HPDE6-E6E7 (cell line): ENCODE data around the gene C17orf107.
"Not testable (repeated sequence)": the region's sequence is repeated elsewhere in the genome, so short reads cannot be mapped to it uniquely, and the experiment has no call there.

Experiments
- DNase-seq: peaks from one replicate; pipeline ENCODE4 v3.0.0; 2011; ENCODE audit warnings: missing footprints; ENCODE audit errors: extremely low spot score

C17orf107 gene

DNA sequence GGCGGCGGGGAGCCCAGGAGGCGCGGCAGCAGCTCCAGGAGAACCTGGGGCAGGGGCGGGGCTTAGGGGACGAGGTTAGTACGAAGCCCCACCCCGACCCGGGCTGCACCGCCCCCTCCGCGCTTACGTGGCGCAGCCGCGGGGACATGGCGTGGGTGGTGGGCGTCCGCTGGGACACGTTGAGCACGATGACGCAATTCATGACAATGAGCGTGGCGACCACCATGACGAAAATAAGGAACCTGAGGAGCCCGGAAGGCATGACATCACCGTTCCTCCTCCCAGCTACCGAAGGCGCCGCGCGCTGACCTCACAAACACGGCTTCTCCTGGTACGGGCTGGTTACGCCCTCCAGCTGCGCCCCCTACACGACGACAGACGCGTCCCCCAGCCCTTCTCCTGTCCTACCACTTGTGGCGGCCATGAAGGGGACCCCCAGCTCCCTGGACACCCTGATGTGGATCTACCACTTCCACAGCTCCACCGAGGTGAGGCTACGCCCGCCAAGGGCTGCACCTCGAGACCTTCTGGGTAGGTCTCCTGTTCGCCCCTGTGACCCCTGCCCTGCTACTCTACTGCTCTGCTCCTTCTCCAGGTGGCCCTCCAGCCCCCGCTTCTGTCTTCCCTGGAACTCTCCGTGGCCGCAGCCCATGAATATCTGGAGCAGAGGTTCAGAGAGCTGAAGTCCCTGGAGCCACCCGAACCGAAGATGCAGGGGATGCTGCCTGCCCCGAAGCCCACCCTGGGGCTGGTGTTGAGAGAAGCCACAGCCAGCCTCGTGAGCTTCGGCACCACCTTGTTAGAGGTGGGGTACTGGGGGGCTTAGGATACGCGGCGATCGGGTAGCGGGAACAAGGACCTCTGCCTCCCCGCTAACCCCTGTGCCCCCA lies at the start of gene C17orf107:
Gene C17orf107, plus strand, starts transcription at position 196 of the 890 bp plus-strand sequence. Its CDS starts 227 bp downstream, at position 423.
- DNase-seq: no peak

DNA sequence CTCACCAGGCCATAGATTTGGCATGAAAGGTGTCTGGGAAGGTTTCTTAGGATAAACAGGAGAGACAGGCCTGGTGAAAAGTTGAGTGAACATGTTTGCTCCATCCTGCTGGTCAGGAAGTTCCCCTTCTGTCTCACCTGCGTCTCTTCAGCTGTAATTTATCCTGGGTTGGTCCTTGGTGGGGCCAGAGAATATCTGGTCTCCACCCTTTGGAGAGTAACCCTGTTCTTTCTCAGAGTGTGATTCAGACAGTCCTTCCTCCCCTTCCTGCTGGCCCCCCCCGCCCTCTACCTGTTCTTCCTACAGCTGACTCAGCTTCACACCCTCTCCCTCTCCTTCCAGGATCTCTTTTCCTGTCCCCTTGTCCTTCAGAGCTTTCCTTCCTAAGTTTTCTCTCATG lies 49.1 kb upstream of the C17orf107 start:
- peak; percentile 83 for DNase-seq

DNA sequence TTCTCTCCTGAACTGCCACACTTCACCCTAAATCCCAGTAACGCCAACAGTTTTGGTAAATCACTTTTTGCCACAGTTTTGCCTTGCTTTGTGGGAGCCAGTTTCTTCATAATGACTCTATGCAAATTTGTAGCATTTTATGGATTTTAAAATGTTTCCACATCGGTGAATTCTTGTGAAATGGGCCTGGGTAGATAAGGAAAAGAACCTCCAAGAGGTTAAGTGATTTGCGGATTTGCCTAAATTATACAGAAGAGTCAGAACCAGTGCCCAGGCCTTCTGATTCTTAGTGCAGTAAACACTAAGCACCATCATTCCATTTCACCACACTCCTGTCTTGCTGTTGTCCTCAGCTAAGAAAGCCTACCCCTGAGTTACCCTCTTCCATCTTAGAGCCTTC lies 48.3 kb upstream of the C17orf107 start:
- no peak for DNase-seq

DNA sequence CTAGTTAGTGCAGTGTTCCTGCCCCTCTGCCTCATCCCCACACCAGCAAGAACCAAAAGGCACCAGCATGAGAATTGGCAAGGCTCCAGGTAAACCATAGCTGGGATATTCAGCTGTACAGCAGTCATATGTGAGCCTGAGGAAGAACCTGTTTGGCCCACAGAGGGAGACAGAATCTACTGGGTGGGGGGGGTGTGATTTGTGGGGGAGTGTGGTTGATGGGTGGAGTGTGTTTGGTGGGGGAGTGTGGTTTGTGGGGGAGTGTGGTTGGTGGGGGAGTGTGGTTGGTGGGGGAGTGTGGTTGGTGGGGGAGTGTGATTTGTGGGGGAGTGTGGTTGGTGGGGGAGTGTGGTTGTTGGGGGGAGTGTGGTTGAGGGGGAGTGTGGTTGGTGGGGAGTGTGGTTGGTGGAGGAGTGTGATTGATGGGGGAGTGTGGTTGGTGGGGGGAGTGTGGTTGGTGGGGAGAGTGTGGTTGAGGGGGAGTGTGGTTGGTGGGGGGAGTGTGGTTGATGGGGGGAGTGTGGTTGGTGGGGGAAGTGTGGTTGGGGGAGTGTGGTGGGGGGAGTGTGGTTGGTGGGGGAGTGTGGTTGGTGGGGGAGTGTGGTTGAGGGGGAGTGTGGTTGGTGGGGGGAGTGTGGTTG lies 46.6 kb upstream of the C17orf107 start:
- no peak for DNase-seq

DNA sequence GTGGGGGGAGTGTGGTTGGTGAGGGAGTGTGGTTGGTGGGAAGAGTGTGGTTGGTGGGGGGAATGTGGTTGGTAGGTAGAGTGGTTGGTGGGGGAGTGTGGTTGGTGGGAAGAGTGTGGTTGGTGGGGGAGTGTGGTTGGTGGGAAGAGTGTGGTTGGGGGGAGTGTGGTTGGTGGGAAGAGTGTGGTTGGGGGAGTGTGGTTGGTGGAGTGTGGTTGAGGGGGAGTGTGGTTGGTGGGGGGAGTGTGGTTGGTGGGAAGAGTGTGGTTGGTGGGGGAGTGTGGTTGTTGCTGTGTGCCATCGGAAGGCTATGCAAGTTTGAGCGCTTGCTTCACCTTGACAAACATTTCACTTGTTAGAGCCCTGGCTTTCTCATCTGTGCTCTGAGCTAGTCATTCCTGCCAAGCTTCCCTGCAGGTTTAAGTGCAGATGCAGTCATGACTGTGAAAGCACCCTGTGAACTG lies 46.1 kb upstream of the C17orf107 start:
- no peak for DNase-seq

DNA sequence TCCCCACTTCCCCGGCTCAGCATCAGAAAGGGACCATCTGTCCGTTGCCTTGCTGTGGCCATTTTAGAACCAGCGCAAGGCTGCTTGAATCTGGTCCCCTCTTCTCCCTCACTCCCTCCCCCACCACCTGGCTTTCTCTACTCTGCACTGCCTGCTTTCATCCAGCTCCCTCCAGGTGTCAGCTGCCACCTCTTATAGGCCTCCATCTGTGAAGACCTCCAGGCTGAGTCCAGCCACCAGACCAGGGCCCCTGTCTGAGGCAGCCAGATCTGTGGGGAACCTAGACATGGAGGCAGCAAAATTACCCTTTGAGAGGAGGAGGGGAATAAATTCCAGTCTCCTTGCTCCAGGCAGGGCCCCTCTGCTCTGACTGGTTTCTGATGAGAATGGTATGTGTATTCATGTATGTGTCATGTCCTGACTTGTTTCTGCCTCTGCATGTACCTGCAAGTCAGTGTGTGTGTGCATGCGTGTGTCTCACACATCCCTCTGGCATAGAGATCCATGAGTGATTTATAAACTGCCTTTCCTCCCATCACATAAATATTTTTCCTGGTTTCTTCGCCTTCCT lies 45.1 kb upstream of the C17orf107 start:
- peak; percentile 83 for DNase-seq

DNA sequence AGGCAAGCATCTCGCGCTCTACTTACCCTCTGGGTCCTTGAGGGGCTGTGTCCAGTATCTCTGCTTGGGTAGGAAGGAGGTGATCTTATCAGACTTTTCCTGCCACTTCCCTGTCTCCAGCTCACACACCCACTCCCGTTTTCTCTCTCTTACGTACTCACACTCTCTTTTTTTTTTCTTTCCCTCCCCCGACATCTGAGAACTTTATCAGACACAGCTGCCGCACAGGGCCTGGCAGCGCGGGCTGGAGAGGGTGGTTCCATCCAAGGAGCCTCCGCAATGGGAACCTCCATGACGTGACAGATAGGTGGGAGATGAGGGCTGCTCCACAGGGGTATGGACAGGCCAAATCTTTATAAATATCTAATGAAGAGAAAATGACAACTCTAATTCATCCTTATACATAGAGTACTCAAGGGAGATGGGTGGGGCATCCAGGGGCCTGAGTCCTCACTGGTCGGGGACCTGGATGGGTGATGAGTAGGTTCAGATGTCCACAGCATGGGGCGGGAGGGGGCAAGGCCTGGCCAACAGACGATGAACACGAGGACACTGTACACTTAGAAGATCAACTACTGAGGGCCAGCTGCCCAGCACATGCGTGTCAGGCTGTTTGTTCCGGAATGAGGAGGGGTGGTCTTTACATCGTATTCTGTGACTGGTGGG lies 42.9 kb upstream of the C17orf107 start:
- DNase-seq: no peak

DNA sequence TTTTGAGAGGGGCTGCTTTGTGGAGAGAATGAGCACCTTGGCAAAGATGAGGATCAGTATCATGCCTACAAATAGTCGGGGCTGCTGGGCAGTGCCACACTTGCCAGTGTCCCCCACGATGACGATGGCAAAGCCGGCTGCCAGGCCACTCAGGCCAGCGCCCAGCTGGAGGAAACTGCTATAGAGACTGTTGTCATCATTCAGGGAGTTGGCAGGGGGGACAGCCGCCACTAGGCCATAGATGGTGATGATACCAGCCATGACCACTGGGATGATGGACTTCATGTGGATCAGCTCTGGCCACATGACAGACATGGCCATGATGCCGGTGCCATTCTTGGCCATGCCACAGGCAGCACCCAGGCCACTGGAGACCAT lies 42.4 kb upstream of the C17orf107 start:
- DNase-seq: no peak

DNA sequence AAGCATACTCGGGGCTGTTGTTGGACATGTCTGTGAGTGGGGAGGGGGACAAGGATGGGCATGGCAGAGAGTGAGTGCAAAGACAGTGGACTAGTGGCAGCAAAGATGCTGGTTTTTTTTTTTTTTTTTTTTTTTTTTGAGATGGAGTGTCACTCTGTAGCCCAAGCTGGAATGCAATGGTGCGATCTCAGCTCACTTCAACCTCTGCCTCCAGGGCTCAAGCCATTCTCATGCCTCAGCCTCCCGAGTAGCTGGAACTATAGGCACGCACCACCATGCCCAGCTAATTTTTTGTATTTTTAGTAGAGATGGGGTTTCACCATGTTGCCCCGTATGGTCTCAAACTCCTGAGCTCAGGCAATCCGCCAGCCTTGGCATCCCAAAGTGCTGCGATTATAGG lies 42.0 kb upstream of the C17orf107 start:
- not testable (repeated sequence) for DNase-seq

DNA sequence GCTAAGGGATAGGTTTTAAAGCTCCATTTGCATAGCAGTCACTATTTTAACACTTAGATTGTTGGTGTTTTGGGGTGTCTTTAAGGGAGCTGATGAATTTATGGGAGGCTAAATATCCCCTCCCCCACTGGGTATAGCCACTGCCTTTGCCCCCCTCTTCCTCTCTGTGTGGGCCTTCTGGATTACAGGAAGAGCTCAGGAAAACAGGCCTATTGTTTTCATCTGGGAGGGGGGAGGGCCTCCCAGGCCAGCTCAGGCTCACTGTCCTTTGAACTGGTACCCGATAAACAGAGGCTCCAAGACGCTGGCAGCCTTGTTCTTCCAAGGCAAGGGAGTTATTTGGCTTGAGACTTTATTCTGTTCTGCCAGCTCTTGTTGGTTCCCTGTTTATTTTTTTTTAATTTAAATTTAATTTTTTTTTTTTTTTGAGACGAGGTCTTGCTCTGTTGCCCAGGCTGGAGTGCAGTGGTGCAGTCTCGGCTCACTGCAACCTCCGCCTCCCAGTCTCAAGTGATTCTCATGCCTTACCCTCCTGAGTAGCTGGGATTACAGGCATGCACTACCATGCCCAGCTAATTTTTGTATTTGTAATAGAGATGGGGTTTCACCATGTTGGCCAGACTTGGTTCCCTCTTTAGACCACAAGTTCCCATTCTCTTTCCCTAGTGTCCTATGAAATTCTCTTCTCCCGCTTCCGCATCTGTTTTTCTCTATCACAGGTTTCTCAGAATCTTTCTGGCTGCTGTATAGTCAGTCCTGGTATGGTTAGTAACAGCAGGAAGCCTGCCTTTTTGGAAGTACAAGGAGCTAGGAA lies 41.1 kb upstream of the C17orf107 start:
- DNase-seq: no peak

DNA sequence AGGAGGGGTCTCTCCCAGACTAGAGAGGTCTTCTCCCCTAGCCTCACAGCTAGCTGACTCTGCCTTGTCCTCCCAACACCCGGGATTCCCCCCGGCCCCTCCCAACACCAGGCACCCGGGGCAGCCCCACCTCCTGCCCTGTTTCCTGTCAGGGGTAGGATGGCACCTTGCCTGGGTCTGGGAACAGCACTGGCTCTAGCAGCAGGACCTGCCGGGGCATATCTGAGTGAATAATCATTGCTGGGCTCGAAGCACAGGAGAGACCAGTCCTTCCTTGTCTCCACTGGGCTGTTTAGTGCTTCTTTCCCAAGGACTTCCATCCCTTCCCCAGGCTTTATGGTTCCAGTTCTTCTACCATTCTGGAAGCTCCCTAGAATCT lies 40.5 kb upstream of the C17orf107 start:
- peak; percentile 93 for DNase-seq

DNA sequence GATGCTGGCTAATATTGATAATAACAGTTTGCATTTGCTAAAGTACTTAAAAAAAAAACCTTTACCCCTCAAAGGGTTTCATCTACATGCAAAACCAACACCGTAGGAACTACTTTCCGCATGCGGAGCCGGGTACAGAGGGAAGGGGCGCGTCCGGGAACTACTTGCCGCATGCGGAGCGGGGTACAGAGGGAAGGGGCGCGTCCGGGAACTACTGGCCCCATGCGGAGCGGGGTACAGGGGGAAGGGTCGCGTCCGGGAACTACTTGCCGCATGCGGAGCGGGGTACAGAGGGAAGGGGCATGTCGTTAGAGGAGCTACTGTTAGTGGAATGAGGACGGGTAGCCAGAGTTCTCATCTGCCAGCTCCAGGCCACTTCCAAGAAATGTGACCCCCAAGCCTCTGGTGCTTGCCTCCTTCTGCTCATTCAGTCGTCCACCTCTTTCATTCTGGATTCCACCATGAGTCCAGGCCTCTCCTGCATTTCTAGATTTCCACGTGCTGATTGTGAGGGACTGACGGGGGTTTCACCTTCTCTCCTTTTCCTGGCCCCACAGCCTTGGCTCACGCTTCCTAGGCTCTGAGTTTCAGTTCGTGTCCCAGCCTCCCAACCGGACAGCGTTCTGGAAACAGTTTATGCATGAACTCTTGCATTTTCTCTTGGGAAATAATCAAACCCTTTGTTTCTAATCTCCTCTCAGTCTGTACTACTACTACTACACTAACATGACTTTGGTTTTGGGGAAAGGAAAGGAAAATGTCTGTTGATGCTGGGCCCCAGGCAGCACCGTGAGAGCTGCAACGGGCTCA lies 39.3 kb upstream of the C17orf107 start:
- DNase-seq: no peak

DNA sequence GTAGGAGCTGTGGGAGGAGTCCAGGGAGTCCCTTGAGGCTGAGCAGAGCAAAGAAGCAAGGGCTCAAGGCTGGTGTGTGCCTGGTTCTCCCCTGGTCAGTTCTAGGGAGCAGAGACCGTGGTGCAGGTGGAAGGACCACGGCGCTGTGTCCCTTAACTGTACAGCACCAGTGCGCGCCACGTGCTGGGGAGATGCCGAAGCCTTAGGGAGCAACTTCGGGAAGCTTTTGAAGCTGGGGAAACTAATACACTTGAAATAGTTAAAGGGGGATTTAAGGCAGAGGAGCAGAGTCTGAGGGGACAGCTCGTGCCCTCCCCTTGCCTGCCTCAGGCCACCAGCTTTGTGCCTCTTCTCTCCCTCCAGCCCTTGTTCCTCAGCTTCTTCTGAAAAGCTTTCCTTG lies 38.7 kb upstream of the C17orf107 start:
- DNase-seq: no peak

DNA sequence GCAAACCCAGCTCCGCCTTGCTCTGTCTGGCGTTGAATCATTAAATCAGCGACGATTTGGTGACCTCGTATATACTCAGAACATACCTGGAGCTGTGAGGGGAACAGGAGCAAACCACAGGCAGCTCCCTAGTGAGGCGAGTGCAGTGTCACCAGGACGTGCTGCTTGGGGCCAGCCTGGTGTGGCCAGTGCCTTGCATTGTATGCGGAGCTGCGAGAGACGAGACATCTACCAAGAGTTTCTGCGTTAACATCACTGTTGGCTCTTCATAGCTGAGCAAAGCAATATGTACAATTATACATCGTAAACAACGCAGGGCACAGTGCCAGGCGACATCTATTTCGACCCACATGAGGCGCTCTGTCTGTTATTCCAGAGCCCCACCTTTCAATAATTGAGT lies 38.3 kb upstream of the C17orf107 start:
- no peak for DNase-seq

DNA sequence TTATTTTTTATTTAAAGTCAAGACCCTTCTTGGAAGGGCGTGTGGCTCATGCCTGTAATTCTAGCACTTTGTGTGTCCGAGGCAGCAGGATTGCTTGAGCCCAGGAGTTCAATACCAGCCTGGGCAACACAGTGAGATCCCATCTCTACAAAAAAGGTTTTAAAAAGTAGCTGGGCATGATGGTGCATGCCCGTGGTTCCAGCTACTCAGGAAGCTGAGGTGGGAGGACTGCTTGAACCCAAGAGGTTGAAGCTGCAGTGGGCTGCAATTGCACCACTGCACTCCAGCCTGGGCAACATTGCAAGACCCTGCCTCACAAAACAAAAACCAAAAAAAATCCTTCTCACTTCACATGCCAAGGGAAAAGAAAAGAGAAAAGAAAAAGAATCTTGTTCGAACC lies 36.6 kb upstream of the C17orf107 start:
- no peak for DNase-seq

DNA sequence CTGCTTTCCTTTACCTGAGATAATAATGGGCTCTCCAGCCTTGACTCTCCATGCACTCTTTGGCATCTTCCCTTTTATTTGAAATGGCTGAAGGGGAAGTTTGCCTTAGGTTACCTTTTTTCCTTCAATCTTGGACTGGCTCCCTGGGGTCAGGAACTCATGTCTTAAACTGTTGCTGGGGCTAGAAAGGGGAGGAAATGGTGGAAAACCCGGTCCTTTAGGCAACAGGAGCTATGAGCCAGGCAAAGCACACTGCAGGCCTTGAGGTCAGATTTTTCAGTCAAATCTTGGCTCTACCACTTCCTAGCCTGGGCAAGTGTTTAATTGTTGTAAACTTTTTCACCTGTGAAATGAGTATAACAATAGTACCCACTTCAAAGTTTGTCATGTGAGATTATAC lies 36.0 kb upstream of the C17orf107 start:
- DNase-seq: no peak

DNA sequence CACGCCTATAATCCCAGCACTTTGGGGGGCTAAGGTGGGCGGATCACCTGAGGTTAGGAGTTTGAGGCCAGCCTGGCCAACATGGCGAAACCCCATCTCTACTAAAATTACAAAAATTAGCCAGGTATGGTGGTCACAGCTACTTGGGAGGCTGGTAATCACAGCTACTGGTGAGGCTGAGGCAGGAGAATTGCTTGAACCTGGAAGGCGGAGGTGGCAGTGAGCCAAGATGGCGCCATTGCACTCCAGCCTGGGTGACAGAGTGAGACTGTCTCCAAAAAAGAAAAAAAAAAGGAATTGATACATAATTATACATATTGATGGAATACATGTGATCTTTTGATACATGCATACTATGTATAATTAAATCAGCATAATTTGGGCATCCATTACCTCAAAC lies 31.8 kb upstream of the C17orf107 start:
- DNase-seq: not testable (repeated sequence)

DNA sequence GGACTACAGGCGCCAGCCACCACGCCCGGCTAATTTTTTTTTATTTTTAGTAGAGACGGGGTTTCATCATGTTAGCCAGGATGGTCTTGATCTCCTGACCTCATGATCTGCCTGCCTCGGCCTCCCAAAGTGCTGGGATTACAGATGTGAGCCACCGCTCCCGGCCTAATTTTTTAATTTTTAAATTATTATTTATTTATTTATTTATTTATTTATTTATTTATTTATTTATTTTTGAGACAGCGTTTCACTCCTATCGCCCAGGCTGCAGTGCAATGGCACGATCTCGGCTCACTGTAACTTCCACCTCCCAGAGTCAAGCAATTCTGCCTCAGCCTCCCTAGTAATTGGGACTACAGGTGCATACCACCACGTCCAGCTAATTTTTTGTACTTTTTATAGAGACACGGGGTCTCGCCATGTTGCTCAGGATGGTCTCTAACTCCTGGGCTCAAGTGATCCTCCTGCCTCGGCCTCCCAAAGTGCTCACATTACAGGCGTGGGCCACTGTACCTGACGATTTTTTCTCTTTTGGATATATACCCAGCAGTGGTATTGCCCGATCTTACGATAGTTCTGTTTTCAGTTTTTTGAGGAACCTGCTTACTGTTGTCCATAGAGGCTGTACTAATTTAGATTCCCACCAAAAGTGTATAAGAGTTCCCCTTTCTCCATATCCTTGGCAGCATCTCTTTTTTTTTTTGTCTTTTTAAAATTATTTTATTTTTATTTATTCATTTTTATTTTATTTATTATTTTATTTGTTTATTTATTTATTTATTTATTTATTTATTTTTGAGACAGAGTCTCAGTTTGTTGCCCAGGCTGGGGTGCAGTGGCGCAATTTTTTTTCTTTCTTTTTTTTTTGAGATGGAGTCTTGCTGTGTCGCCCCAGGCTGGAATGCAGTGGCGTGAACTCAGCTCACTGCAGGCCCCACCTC lies 30.0 kb upstream of the C17orf107 start:
- DNase-seq: not testable (repeated sequence)

DNA sequence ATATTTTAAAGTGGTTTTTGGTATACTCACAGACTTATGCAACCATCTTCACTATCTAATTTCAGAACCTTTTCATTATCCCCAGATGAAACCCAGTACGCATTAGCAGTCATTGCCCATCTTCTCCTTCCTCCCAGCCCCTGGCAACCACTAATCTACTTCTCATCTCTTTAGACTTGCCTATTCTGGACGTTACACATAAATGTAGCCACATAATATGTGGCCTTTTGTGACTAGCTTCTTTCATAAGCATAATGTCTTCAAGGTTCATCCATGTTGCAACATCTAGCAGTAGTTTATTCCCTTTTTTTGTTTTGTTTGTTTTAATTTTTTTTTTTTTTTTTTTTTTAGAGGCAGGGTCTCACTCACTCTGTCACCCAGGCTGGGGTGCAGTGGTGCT lies 28.5 kb upstream of the C17orf107 start:
- DNase-seq: no peak
